Tongue (tissue), 2 donors: ENCODE measurements around the gene SMKR1. TPM values are rescaled to one million over a fixed set of nuclear protein-coding genes. Genes with fewer than 3 reads are reported as not detected.
"Not testable (repeated sequence)": the region's sequence is repeated elsewhere in the genome, so short reads cannot be mapped to it uniquely, and the experiment has no call there.

ENCODE experiments used
- DNase-seq: peaks from one replicate; pipeline ENCODE4 v3.0.0-alpha.2; 2015
- total RNA-seq: library from RNA; depleted of rRNA; stranded (reverse); fragments of >200 nt; gene quantifications from one replicate; pipeline ENCODE4 v1.2.3, GENCODE V29; 2014

SMKR1 gene
- not detected for total RNA-seq

DNA sequence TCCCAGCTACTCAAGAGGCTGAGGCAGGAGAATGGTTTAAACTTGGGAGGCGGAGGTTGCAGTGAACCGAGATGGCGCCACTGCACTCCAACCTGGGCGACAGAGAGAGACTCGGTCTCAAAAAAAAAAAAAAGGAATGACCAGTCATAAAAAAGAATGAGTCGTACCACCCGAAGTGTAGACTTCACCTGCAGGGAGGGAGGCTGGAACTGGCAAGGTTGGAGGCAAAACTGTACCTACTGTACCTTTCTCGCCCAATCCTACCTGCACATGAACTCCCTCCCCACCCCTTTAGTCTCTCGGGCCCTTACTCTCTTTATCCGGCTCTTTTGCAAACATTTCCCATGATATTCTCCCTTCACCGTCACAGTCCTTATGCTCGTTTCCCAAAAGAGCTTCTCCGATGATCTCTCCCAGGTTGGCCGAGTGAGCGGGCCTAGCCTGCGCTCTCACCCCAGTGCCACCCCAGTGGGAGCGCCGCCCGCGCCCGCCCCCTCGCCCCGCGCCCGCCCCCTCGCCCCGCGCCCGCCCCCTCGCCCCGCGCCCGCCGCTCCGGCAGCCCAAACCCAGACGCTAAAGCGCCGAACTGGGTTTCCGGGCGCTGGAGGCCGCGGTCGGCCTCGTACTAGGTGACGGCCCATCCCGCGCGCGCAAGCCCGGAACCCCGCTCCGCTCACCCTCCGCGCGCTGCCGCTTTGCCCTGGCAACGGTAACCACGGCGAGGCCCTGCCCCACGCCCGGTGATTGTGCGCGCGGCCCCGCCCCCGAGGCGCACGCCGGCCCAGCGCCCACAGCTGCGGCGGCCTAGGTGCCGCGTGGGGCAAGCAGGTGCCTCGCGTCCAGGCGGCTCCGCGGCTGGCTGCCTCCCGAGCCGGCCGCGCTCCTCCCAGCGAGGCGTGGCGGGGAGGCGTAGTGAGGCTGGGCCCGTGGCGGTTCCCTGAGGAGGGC lies at the start of gene SMKR1:
Gene SMKR1, plus strand, starts transcription at position 772 of the 948 bp plus-strand sequence. CDS start 294 bp downstream, outside the sequence.
- DNase-seq = peak; percentile 77

DNA sequence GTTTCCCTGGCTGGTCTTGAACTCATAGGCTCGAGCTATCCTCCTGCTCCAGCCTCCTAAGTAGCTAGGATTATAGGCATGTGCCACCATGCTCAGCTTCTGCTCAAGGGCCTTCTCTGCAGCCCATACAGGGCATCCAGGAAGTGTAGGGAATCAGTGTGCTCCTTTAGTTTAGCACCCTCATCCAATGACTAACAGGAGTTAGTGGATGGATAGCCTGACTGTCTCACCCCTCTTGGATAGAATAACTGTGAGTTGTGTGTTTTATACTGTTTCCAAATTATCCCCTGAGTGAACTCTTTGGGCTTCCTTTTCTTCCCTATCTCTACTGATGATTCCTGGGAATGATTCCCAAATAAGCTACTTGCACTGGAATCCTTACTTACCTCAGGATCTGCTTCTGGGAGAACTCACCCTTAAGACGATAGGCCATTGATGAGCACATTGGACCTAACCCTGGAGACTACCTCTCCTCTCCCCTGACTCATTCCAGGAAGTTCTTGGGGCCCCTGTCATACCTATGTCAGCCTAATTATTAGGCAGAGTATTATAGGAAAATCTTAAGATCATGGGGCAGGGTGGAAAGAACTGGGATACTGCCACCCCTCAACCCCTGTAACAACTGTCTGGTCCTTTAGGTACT lies 49.6 kb upstream of the SMKR1 start:
- no peak for DNase-seq

GRCh38 chr7:129453510-129454248 lies 48.7 kb upstream of the SMKR1 start:
- no peak for DNase-seq

GRCh38 chr7:129454249-129454551 lies 48.1 kb upstream of the SMKR1 start:
- DNase-seq = no peak

- no peak for DNase-seq
Observed at GRCh38 chr7:129456421-129456820, 45.9 kb upstream of the SMKR1 start.

DNA sequence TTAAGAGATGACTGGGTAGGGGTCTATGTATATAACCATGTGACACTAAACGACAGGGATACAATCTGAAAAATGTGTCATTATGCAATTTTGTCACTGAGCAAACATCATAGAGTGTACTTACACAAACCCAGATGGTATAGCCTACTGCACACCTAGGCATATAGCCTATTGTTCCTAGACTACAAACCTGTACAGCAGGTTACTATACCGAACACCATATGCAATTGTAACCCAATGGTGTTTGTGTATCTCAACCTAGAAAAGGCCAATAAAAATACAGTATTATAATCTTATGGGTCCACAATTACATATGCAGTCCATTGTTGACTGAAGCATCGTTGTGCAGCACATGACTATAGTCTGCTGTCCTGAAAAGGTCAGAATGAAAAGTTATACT lies 45.2 kb upstream of the SMKR1 start:
- DNase-seq = no peak

- DNase-seq = no peak
Observed at GRCh38 chr7:129458171-129458570, 44.2 kb upstream of the SMKR1 start.

DNA sequence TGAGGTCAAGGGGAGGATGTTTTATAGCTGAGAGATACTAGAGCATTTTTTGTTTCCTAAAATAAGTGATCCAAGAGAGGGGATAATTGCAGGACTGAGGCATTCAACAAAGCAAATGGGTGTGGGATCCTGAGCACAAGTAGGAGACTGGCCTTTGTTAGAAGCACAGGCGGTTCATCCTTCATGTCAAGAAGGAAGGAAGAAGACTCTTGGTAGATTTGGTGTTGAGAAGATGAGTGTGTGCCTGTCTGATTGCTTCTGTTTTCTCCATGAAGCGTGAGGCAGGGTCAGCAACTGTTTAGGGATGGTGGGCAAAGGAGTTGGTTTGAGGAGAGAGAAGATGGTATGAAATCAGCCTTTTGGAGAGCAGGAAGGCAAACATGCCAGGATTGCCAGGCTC lies 40.5 kb upstream of the SMKR1 start:
- DNase-seq = no peak

DNA sequence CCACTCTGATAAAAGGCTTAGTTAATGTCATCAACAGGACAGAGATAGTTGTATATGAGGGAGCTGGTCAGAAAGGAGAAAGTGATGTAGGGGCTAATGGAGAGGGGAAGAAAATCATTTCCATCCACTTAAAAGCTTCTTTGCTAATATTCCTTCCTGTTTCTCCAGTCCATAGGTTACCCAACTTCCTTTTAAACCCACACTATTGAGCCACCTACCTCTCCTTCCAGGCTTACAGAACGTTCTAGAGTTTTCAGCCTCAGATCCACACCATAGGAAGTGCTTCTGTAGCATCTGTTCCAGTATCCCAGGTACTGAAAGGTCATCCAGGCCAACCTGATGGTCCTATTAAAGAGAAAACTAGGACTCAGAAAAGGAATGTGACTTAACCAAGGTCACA lies 39.9 kb upstream of the SMKR1 start:
- no peak for DNase-seq

DNA sequence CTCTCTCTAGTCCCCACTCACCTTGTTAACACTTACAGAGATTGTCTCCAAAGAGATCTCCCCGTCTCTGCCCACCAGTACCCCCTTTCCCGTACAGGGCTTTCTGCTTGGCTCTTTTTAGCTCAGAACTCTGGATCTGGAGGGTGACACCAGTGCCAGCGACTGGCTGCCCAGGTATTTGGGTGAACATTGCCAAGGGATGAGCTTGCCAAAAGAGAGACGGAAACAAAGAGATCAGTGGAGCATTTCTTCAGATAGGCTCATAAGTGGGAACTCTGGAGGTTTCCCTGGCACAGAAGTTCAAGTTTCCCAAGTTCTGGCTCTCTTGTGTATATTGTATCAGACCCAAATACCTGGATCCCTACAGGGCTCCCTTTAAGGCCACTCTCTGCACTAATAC lies 38.1 kb upstream of the SMKR1 start:
- no peak for DNase-seq

GRCh38 chr7:129465080-129465479 lies 37.3 kb upstream of the SMKR1 start:
- DNase-seq = no peak

GRCh38 chr7:129466796-129467195 lies 35.5 kb upstream of the SMKR1 start:
- peak; percentile 91 for DNase-seq

- no peak for DNase-seq
Observed at GRCh38 chr7:129468087-129468486, 34.2 kb upstream of the SMKR1 start.

GRCh38 chr7:129468547-129468946 lies 33.8 kb upstream of the SMKR1 start:
- no peak for DNase-seq

DNA sequence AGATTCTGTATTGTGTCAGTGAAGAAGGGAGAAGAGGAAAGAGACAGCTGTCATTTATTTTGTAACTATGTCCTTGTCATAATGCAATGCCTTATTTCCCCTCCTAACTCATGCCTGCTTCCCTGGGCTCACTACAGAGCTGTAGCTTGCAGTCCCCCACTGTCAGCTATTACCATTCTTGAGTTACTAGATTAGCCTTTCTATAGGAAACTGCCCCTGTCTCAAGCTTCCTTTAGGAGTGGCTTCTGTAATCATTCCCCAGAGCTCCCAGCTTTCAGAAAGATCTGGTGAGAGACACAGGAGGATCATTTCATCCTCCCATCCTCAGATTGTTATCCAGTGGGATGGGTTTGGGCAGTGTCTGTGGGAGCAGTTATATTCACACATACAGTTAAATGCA lies 32.4 kb upstream of the SMKR1 start:
- DNase-seq = no peak

DNA sequence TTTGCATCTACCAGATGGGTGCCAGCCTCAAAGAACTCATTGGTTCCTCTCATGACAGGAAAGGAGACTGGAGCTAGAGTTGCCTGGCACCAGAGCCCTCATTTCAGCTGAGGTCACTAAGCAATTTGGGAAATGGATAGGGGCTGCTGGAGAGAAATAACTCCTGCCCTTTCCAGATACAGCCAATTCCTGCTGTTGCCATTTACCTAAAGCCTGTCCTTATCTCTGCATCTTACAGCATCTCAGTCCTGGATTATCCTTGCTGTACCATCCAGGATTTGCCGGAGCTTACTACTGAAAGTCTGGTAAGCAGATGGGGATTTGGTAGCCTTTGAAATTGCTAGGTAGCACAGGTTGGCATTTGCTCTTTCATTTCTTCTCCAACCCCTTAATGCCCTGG lies 31.9 kb upstream of the SMKR1 start:
- DNase-seq = no peak

- no peak for DNase-seq
Observed at GRCh38 chr7:129471402-129471827, 30.9 kb upstream of the SMKR1 start.

- DNase-seq = not testable (repeated sequence)
Observed at GRCh38 chr7:129475931-129476330, 26.4 kb upstream of the SMKR1 start.

- not testable (repeated sequence) for DNase-seq
Observed at GRCh38 chr7:129476398-129476797, 25.9 kb upstream of the SMKR1 start.

GRCh38 chr7:129479831-129480230 lies 22.5 kb upstream of the SMKR1 start:
- DNase-seq = no peak

GRCh38 chr7:129480674-129481363 lies 21.5 kb upstream of the SMKR1 start:
- DNase-seq = no peak

GRCh38 chr7:129481376-129481775 lies 21.0 kb upstream of the SMKR1 start:
- DNase-seq = not testable (repeated sequence)
